ENCODE measurements around the gene HLA-DMB. TPM values are rescaled to one million over a fixed set of nuclear protein-coding genes. Genes with fewer than 3 reads are reported as not detected.
"Not testable (repeated sequence)": the region's sequence is repeated elsewhere in the genome, so short reads cannot be mapped to it uniquely, and the experiment has no call there.

The HLA-DMB gene
- total and polyA plus RNA-seq, 2 donors (not counting 3 experiments of a cell fraction or from before 2014, with no cell fraction given) = 0.75 TPM; not detected in 1

DNA sequence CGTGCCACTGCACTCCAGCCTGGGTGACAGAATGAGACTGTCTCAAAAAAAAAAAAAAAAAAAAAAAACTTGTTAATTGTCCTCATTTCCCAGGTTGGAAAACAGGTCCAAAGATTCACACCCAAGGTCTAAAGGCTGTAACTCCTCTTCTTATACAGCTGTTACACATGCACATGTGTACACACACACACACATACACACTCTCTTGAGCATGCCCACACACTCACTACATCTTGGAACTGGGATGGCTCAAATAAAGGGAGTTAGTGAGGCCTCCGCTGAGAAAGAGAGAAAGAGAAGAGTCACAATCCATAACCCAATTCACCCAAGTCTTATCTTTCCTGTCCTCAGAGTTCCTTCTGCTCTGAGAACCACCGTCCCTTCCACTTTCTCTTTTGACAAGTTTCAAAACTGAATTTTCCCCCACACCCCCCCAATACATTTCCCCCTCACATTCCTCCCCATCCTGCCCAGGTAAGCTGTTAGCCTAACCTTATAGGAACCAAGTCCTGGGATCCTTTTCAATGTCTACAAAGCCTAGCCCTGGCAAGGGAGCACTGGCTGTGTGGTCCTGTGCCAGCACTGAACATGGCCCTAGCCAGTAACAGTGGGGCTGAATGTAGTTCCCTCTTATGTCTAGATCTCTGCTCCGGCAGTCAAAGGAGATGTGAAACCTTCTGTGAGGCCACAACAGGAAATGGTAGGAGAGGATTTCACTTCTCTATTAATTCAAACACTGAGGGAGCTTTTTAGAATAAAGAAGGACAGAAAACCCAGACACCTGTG is 3.2 kb upstream of the HLA-DMB start:
- H3K4me1 ChIP-seq (ENCODE audit: control insufficient read depth, extremely low read depth, insufficient read depth, low read length) = peaks cover 7% of the 10 kb centered on the region
- H3K9me1 ChIP-seq (replicated peaks; ENCODE audit: control insufficient read depth, extremely low read depth, insufficient read depth, low read length) = no peaks in the 10 kb centered on the region
- no peaks in the 10 kb centered on the region for H3K36me3 ChIP-seq (ENCODE audit: control insufficient read depth in 2 of 2, extremely low read depth in 1 of 2, insufficient read depth in 2 of 2, low read length in 2 of 2)
- H3K4me2 ChIP-seq (ENCODE audit: insufficient read depth, low read length) = no peak overlapping the region
- no peak for DNase-seq (ENCODE audit: low read depth, low spot score)
- BruUV-seq (replicated peaks) = no TSS peak
- POLR2A ChIA-PET = no interaction called here
- intact Hi-C loops (cut with micrococcal nuclease) (no loop called here), dilution Hi-C loops (cut with MboI; ENCODE audit: extremely low pct_ligation_motif_present, low sequenced_read_pairs) (no loop called here)
- CTCF ChIA-PET = interaction anchor here (1.1 to 5.7 kb wide), 5 partner anchors 10 to 72 kb away, joined by 3 to 53 read pairs (median 37); partner anchors contain the start of gene HLA-DMA
- no peak overlapping the region for H2AFZ ChIP-seq (ENCODE audit: low read depth, low read length)
- TF ChIP-seq JUN (IDR thresholded peaks at IDR 0.05; ENCODE audit: borderline replicate concordance, insufficient read depth, insufficient read length, low read depth) = no peak
- TF ChIP-seq, protein P1, sequence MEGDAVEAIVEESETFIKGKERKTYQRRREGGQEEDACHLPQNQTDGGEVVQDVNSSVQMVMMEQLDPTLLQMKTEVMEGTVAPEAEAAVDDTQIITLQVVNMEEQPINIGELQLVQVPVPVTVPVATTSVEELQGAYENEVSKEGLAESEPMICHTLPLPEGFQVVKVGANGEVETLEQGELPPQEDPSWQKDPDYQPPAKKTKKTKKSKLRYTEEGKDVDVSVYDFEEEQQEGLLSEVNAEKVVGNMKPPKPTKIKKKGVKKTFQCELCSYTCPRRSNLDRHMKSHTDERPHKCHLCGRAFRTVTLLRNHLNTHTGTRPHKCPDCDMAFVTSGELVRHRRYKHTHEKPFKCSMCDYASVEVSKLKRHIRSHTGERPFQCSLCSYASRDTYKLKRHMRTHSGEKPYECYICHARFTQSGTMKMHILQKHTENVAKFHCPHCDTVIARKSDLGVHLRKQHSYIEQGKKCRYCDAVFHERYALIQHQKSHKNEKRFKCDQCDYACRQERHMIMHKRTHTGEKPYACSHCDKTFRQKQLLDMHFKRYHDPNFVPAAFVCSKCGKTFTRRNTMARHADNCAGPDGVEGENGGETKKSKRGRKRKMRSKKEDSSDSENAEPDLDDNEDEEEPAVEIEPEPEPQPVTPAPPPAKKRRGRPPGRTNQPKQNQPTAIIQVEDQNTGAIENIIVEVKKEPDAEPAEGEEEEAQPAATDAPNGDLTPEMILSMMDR (IDR thresholded peaks at IDR 0.05; ENCODE audit: extremely low read depth in 1 of 2, insufficient read depth in 1 of 2, low read depth in 1 of 2, low read length in 2 of 2) = no peak
- no peak for FAIRE-seq
- no peaks in the 10 kb centered on the region for H3K79me2 ChIP-seq (ENCODE audit: control insufficient read depth, insufficient read depth, low read length)
- peaks cover 14 to 44% of the 10 kb centered on the region in 2 experiments for H3K27me3 ChIP-seq (ENCODE audit: control insufficient read depth in 2 of 2, insufficient read depth in 2 of 2, low read length in 2 of 2)
- no peak overlapping the region for H3K9ac ChIP-seq (replicated peaks; ENCODE audit: extremely low read depth, insufficient read depth, low read length)
- H3K27ac ChIP-seq (ENCODE audit: insufficient read depth, low read depth, low read length) = no peak overlapping the region
- no peaks in the 10 kb centered on the region for H4K20me1 ChIP-seq (replicated peaks; ENCODE audit: control insufficient read depth, extremely low read depth, insufficient read depth, low read length)
- no peaks in the 10 kb centered on the region for H3K9me3 ChIP-seq (replicated peaks; ENCODE audit: control insufficient read depth, insufficient read depth, low read length)
- H3K4me3 ChIP-seq (replicated peaks in 1 of 3; ENCODE audit: insufficient read depth in 1 of 3, low read depth in 1 of 3, low read length in 3 of 3) = no peak overlapping the region

DNA sequence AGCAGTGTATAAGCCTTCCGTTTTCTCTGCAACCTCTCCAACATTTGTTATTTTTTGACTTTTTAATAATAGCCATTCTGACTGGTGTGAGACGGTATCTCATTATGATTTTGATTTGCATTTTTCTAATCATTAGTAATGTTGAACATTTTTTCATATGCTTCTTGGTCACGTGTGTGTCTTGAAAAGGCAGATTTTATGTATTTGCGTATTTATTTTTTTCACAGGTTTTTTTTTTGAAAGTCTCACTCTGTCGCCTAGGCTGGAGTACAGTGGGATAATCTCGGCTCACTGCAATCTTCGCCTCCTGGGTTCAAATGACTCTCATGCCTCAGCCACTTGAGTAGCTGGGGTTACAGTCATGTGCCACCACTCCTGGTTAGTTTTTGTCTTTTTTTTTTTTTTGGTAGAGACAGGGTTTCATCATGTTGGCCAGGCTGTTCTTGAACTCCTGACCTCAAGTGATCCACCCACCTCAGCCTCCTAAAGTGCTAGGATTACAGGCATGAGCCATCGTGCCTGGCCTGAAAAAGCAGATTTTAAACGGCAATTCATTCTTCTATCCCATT is 1.8 kb upstream of the HLA-DMB start:
- H3K9ac ChIP-seq (replicated peaks; ENCODE audit: extremely low read depth, insufficient read depth, low read length); intact Hi-C loops (cut with micrococcal nuclease); H3K4me3 ChIP-seq (replicated peaks in 1 of 3; ENCODE audit: insufficient read depth in 1 of 3, low read depth in 1 of 3, low read length in 3 of 3); DNase-seq (ENCODE audit: low read depth, low spot score); H3K4me2 ChIP-seq (ENCODE audit: insufficient read depth, low read length); H3K27ac ChIP-seq (ENCODE audit: insufficient read depth, low read depth, low read length); H4K20me1 ChIP-seq (replicated peaks; ENCODE audit: control insufficient read depth, extremely low read depth, insufficient read depth, low read length); BruUV-seq (replicated peaks); dilution Hi-C loops (cut with MboI; ENCODE audit: extremely low pct_ligation_motif_present, low sequenced_read_pairs); H3K9me3 ChIP-seq (replicated peaks; ENCODE audit: control insufficient read depth, insufficient read depth, low read length); H3K79me2 ChIP-seq (ENCODE audit: control insufficient read depth, insufficient read depth, low read length); H3K36me3 ChIP-seq (ENCODE audit: control insufficient read depth in 2 of 2, extremely low read depth in 1 of 2, insufficient read depth in 2 of 2, low read length in 2 of 2); H3K4me1 ChIP-seq (ENCODE audit: control insufficient read depth, extremely low read depth, insufficient read depth, low read length); H2AFZ ChIP-seq (ENCODE audit: low read depth, low read length); H3K9me1 ChIP-seq (replicated peaks; ENCODE audit: control insufficient read depth, extremely low read depth, insufficient read depth, low read length); FAIRE-seq: not testable (repeated sequence)
- ChIA-PET CTCF (interaction anchor here (1.1 to 5.7 kb wide), 5 partner anchors 9 to 71 kb away, joined by 3 to 53 read pairs (median 37); partner anchors contain the start of gene HLA-DMA), POLR2A (interaction anchor here (3.1 kb wide), 1 partner anchor 30 kb away, joined by 29 read pairs; no protein-coding TSS in a partner anchor)
- peaks cover 24 to 57% of the 10 kb centered on the region in 2 experiments for H3K27me3 ChIP-seq (ENCODE audit: control insufficient read depth in 2 of 2, insufficient read depth in 2 of 2, low read length in 2 of 2)
